HEK293T (cell line): ENCODE measurements around the gene PJA1.
A peak's percentile ranks its signal among the peaks of the same experiment; 100 is the strongest.

Experiments used
- CTCF ChIA-PET: fragments of 350-600 bp; formaldehyde crosslinking; extraction: SDS; loops from one replicate; lab custom pipeline; 2021; ENCODE audit warnings: antibody characterized with exemption, inconsistent platforms; lab: Yijun Ruan, JAX
- POLR2A ChIA-PET: fragments of 350-600 bp; formaldehyde crosslinking; extraction: SDS; loops from one replicate; lab custom pipeline; 2020; ENCODE audit warnings: antibody characterized with exemption, inconsistent platforms; lab: Yijun Ruan, JAX
- DNase-seq: peaks from one replicate; pipeline ENCODE4 v3.0.0; 2012; ENCODE audit warnings: mixed read lengths; ENCODE audit errors: extremely low spot score
- ARNT ChIP-seq: fragments of 450-650 bp; IDR thresholded peaks from 2 replicates; pipeline ENCODE4 v1.6.1; 2017; ENCODE audit warnings: mild to moderate bottlenecking
- BHLHE40 ChIP-seq: fragments of 450-650 bp; IDR thresholded peaks from 2 replicates; pipeline ENCODE4 v1.6.1; 2016; ENCODE audit warnings: mild to moderate bottlenecking, moderate library complexity, borderline replicate concordance
- CTBP1 ChIP-seq: fragments of 450-650 bp; IDR thresholded peaks from 2 replicates; pipeline ENCODE4 v1.6.1; 2016; ENCODE audit warnings: borderline replicate concordance
- ELF4 ChIP-seq: fragments of 450-650 bp; IDR thresholded peaks from 2 replicates; pipeline ENCODE4 v1.6.1; 2017; ENCODE audit warnings: antibody characterized with exemption
- FOXA1 ChIP-seq: fragments of 450-650 bp; IDR thresholded peaks from 2 replicates; pipeline ENCODE4 v1.6.1; 2016; ENCODE audit warnings: mild to moderate bottlenecking
- FOXK2 ChIP-seq: fragments of 450-650 bp; IDR thresholded peaks from 2 replicates; pipeline ENCODE4 v1.6.1; 2016; ENCODE audit warnings: mild to moderate bottlenecking
- FOXM1 ChIP-seq: fragments of 450-650 bp; IDR thresholded peaks from 2 replicates; pipeline ENCODE4 v1.6.1; 2017; ENCODE audit warnings: mild to moderate bottlenecking, borderline replicate concordance
- HDGF ChIP-seq: fragments of 450-650 bp; IDR thresholded peaks from 2 replicates; pipeline ENCODE4 v1.6.1; 2017; ENCODE audit warnings: antibody characterized with exemption, borderline replicate concordance
- L3MBTL2 ChIP-seq: fragments of 450-650 bp; conservative IDR thresholded peaks from 2 replicates; pipeline ENCODE4 v1.6.1; 2016; ENCODE audit warnings: mild to moderate bottlenecking
- LEF1 ChIP-seq: fragments of 450-650 bp; IDR thresholded peaks from 2 replicates; pipeline ENCODE4 v1.6.1; 2017; ENCODE audit warnings: mild to moderate bottlenecking, borderline replicate concordance
- NFRKB ChIP-seq: fragments of 450-650 bp; IDR thresholded peaks from 2 replicates; pipeline ENCODE4 v1.6.1; 2016; ENCODE audit warnings: mild to moderate bottlenecking, moderate library complexity
- PKNOX1 ChIP-seq: fragments of 450-650 bp; IDR thresholded peaks from 2 replicates; pipeline ENCODE4 v1.6.1; 2016
- SP1 ChIP-seq: fragments of 450-650 bp; IDR thresholded peaks from 2 replicates; pipeline ENCODE4 v1.6.1; 2017
- SUZ12 ChIP-seq: fragments of 450-650 bp; IDR thresholded peaks from 2 replicates; pipeline ENCODE4 v1.6.1; 2016; ENCODE audit warnings: mild to moderate bottlenecking
- TARDBP ChIP-seq: fragments of 450-650 bp; IDR thresholded peaks from 2 replicates; pipeline ENCODE4 v1.6.1; 2016
- ZNF384 ChIP-seq: fragments of 450-650 bp; IDR thresholded peaks from 2 replicates; pipeline ENCODE4 v1.6.1; 2016

Gene PJA1

GRCh38 chrX:69138118-69138390 lies 27.2 kb downstream of the PJA1 start:
- CTCF ChIA-PET, result no interaction called here
- no peak for DNase-seq
- no peak for TF ChIP-seq PKNOX1
- TF ChIP-seq ARNT, result no peak
- TF ChIP-seq SP1, result no peak
- no peak for TF ChIP-seq LEF1
- TF ChIP-seq SUZ12, result no peak
- TF ChIP-seq BHLHE40, result no peak
- TF ChIP-seq FOXK2, result no peak
- TF ChIP-seq FOXM1, result no peak
- TF ChIP-seq TARDBP, result no peak
- TF ChIP-seq CTBP1, result no peak
- no peak for TF ChIP-seq FOXA1
- no peak for TF ChIP-seq ZNF384
- TF ChIP-seq NFRKB, result no peak
- no peak for TF ChIP-seq L3MBTL2
- TF ChIP-seq ELF4, result no peak
- TF ChIP-seq HDGF, result no peak
- POLR2A ChIA-PET, result interaction anchor here (0.8 to 1.6 kb wide), 4 partner anchors 27 to 309 kb away, joined by 3 to 5 read pairs (median 4); partner anchors contain the start of genes EFNB1 and PJA1

GRCh38 chrX:69137371-69138117 lies 27.7 kb downstream of the PJA1 start:
- ChIA-PET CTCF (interaction anchor here (0.6 kb wide), 1 partner anchor 330 kb away, joined by 4 read pairs; no protein-coding TSS in a partner anchor), POLR2A (interaction anchor here (0.8 to 1.6 kb wide), 5 partner anchors 28 to 308 kb away, joined by 3 to 5 read pairs (median 3); partner anchors contain the start of genes EFNB1 and PJA1)
- DNase-seq, result no peak
- TF ChIP-seq FOXK2 (no peak), SUZ12 (no peak), PKNOX1 (no peak), SP1 (no peak), BHLHE40 (no peak), ZNF384 (no peak), HDGF (no peak), TARDBP (no peak), CTBP1 (no peak), NFRKB (no peak), L3MBTL2 (no peak), ELF4 (no peak), LEF1 (no peak)

- POLR2A ChIA-PET, result interaction anchor here (0.7 to 1.4 kb wide), 5 partner anchors 8 to 308 kb away, joined by 3 to 5 read pairs (median 3); partner anchors contain the start of gene EFNB1
- DNase-seq, result no peak
- CTCF ChIA-PET, result interaction anchor here (1.1 kb wide), 1 partner anchor 9 kb away, joined by 4 read pairs; no protein-coding TSS in a partner anchor
- TF ChIP-seq FOXM1, result no peak
- TF ChIP-seq BHLHE40, result no peak
- no peak for TF ChIP-seq SP1
- TF ChIP-seq ELF4, result no peak
- no peak for TF ChIP-seq CTBP1
- no peak for TF ChIP-seq FOXK2
- no peak for TF ChIP-seq ZNF384
- TF ChIP-seq HDGF, result no peak
- no peak for TF ChIP-seq ARNT
- TF ChIP-seq FOXA1, result no peak
- no peak for TF ChIP-seq TARDBP
- TF ChIP-seq NFRKB, result no peak
- TF ChIP-seq LEF1, result no peak
- no peak for TF ChIP-seq PKNOX1
- TF ChIP-seq SUZ12, result no peak
- no peak for TF ChIP-seq L3MBTL2
Observed at GRCh38 chrX:69136546-69137331, 28.5 kb downstream of the PJA1 start.

GRCh38 chrX:69133921-69134542 lies 31.2 kb downstream of the PJA1 start:
- CTCF ChIA-PET, result interaction anchor here (0.7 to 1.2 kb wide), 17 partner anchors 8 to 306 kb away, joined by 3 to 6 read pairs (median 3); no protein-coding TSS in a partner anchor
- POLR2A ChIA-PET, result interaction anchor here (1.1 kb wide), 1 partner anchor 11 kb away, joined by 3 read pairs; no protein-coding TSS in a partner anchor

More at GRCh38 chrX:69133921-69134542, 31.2 kb downstream of the PJA1 start:
- no peak for TF ChIP-seq ZNF384
- no peak for TF ChIP-seq SP1
- TF ChIP-seq FOXA1, result no peak
- no peak for TF ChIP-seq ARNT
- TF ChIP-seq BHLHE40, result no peak
- TF ChIP-seq SUZ12, result no peak
- TF ChIP-seq FOXM1, result no peak
- TF ChIP-seq PKNOX1, result no peak
- TF ChIP-seq TARDBP, result no peak
- no peak for TF ChIP-seq HDGF
- TF ChIP-seq LEF1, result no peak
- TF ChIP-seq L3MBTL2, result no peak
- no peak for TF ChIP-seq FOXK2
- TF ChIP-seq NFRKB, result no peak
- TF ChIP-seq CTBP1, result no peak
- no peak for TF ChIP-seq ELF4
- DNase-seq, result peak; percentile 81
